GM12878 (cell line): ENCODE results near the gene MAML2. TPM values are rescaled to one million over a fixed set of nuclear protein-coding genes. Genes with fewer than 3 reads are reported as not detected.
A peak's percentile ranks its signal among the peaks of the same experiment; 100 is the strongest.

Source experiments
- BCL11A ChIP-seq: IDR thresholded peaks from 2 replicates; pipeline ENCODE4 v1.6.1; 2011; ENCODE audit warnings: low read depth, low read length
- CEBPB ChIP-seq, 2 experiments: fragments of 150-350 bp in 1 of 2; IDR thresholded peaks; 2 replicates each; pipeline ENCODE4 v1.6.1; 2012 to 2014; ENCODE audit warnings: low read depth in 2 of 2, low read length in 2 of 2, borderline replicate concordance in 1 of 2, inconsistent platforms in 1 of 2
- CREM ChIP-seq: IDR thresholded peaks from 2 replicates; pipeline ENCODE4 v1.6.1; 2014; ENCODE audit warnings: antibody characterized with exemption, low read depth
- ETV6 ChIP-seq, 2 experiments: fragments of 450-650 bp in 1 of 2; IDR thresholded peaks in 1 of 2; conservative IDR thresholded peaks in 1 of 2; 2 replicates each; pipeline ENCODE4 v1.6.1; 2014; ENCODE audit warnings: antibody characterized with exemption in 1 of 2, borderline replicate concordance in 1 of 2, low read depth in 1 of 2, mild to moderate bottlenecking in 1 of 2, moderate library complexity in 1 of 2
- GATAD2B ChIP-seq: fragments of 450-650 bp; conservative IDR thresholded peaks from 2 replicates; pipeline ENCODE4 v1.6.1; 2017; ENCODE audit warnings: low read depth, mild to moderate bottlenecking, moderate library complexity
- IKZF2 ChIP-seq, 2 experiments: fragments of 450-650 bp; IDR thresholded peaks; 2 replicates each; pipeline ENCODE4 v1.6.1; 2017; ENCODE audit warnings: mild to moderate bottlenecking in 2 of 2, moderate library complexity in 2 of 2
- JUNB ChIP-seq: IDR thresholded peaks from 2 replicates; pipeline ENCODE4 v1.6.1; 2016; ENCODE audit warnings: antibody characterized with exemption, mild to moderate bottlenecking
- MEF2B ChIP-seq: fragments of 450-650 bp; IDR thresholded peaks from 2 replicates; pipeline ENCODE4 v1.6.1; 2018; ENCODE audit warnings: mild to moderate bottlenecking, moderate library complexity; ENCODE audit not compliant: partially characterized antibody, poor library complexity, severe bottlenecking
- MTA3 ChIP-seq: IDR thresholded peaks from 2 replicates; pipeline ENCODE4 v1.6.1; 2012; ENCODE audit warnings: low read length, inconsistent platforms, borderline replicate concordance
- MYB ChIP-seq: fragments of 150-350 bp; IDR thresholded peaks from 2 replicates; pipeline ENCODE4 v1.6.1; 2014; ENCODE audit warnings: mild to moderate bottlenecking, low read depth, low read length, borderline replicate concordance
- PAX5 ChIP-seq: IDR thresholded peaks from 2 replicates; pipeline ENCODE4 v1.6.1; 2011; ENCODE audit warnings: low read depth, low read length, borderline replicate concordance
- POLR2A ChIP-seq: IDR thresholded peaks from 2 replicates; pipeline ENCODE4 v1.6.1; 2011; ENCODE audit warnings: low read depth, mild to moderate bottlenecking, low read length
- RAD21 ChIP-seq: IDR thresholded peaks from 2 replicates; pipeline ENCODE4 v1.6.1; 2011; ENCODE audit warnings: mild to moderate bottlenecking, low read depth, low read length, moderate library complexity; ENCODE audit not compliant: insufficient read depth
- TCF12 ChIP-seq: IDR thresholded peaks from 2 replicates; pipeline ENCODE4 v1.6.1; 2011; ENCODE audit warnings: low read depth, mild to moderate bottlenecking, low read length
- TCF3 ChIP-seq: IDR thresholded peaks from 2 replicates; pipeline ENCODE4 v1.6.1; 2012; ENCODE audit warnings: low read depth, mild to moderate bottlenecking, low read length, borderline replicate concordance; ENCODE audit not compliant: insufficient read depth
- ZBED1 ChIP-seq: IDR thresholded peaks from 2 replicates; pipeline ENCODE4 v1.6.1; 2016; ENCODE audit warnings: borderline replicate concordance
- ZNF24 ChIP-seq: fragments of 450-650 bp; IDR thresholded peaks from 2 replicates; pipeline ENCODE4 v1.6.1; 2017; ENCODE audit warnings: antibody characterized with exemption, mild to moderate bottlenecking
- polyA plus RNA-seq, 11 experiments: library from polyadenylated mRNA; depleted of rRNA in 4 of 11; unstranded in 6 of 11; stranded (reverse) in 5 of 11; fragments of >200 nt; fragmentation: Nextera tagmentation in 4 of 11; fragmentation: Illumina TruSeq in 1 of 11; extraction: Ambion mirVana in 4 of 11; extraction: Trizol in 1 of 11; gene quantifications; 1 replicate in 1 of 11; 2 replicates in 10 of 11; pipeline versions ENCODE4 v1.2.1 to v1.2.3, GENCODE V29; 2011 to 2016; ENCODE audit warnings: inconsistent platforms in 2 of 11, missing spikeins in 2 of 11, low read depth in 1 of 11
- total RNA-seq, 4 experiments: library from RNA; depleted of rRNA in 3 of 4; stranded (reverse); fragments of >200 nt in 3 of 4; fragmentation: Illumina TruSeq in 1 of 4; extraction: Trizol in 1 of 4; gene quantifications; 2 replicates each; pipeline versions ENCODE4 v1.2.1 to v1.2.3, GENCODE V29; 2013 to 2021
- TF ChIP-seq, protein P1 (sequence below): fragments of 450-650 bp; IDR thresholded peaks from 2 replicates; pipeline ENCODE4 v1.6.1; 2016; ENCODE audit warnings: mild to moderate bottlenecking
- TF ChIP-seq, protein P2 (sequence below): IDR thresholded peaks from 2 replicates; pipeline ENCODE4 v1.6.1; 2012; ENCODE audit warnings: low read length, inconsistent platforms
- TF ChIP-seq, protein P3 (sequence below): IDR thresholded peaks from 2 replicates; pipeline ENCODE4 v1.6.1; 2011; ENCODE audit warnings: low read depth, low read length, improper control_type of control experiment, borderline replicate concordance

MAML2 gene
- total and polyA plus RNA-seq, 10 of the 15 experiments (the other 5 are each of a cell fraction or from before 2014, with no cell fraction given): 2.5 to 15.1 (median 12.0) TPM

DNA sequence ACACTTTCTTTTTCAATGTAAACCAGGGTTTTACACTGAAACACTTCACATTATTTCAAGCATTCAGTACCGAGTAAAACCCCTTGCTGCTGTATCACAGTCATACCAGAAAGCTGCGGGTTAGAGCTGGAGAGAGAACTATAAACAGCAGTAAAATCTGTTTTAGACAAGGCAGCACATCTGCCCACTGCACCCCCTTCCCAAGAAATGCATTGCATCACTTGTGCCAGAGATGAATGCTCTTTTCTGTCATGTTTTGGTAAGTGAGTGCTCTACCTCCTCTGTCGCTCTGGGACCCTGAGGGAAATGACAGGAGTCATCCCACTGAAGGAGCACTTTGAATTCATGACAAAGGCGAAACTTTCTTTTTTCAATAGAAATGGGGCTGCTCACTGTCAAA is 107.2 kb downstream of the MAML2 start (continued):
- TF ChIP-seq TCF12 (peak; percentile 49; the same call in 1 of the 2 replicates), GATAD2B (no peak), MYB (no peak), ZBED1 (no peak), MTA3 (peak; percentile 63; the same call in 1 of the 2 replicates), BCL11A (0 out of 2 replicates have a peak, but pooled peaks have one; percentile 52), MEF2B (peak; percentile 20), ETV6 (conservative IDR thresholded peaks at IDR 0.05 in 1 of 2, IDR thresholded peaks at IDR 0.05 in 1 of 2; ENCODE audit: borderline replicate concordance in 1 of 2, low read depth in 1 of 2) (peak in 1 of 2 experiments; percentile 47; a peak in 1 of 4 replicates), JUNB (peak; percentile 86), CREM (peak; percentile 56), PAX5 (peak; percentile 37; the same call in 1 of the 2 replicates), ZNF24 (peak; percentile 85), CEBPB (IDR thresholded peaks at IDR 0.05; ENCODE audit: borderline replicate concordance in 1 of 2, low read depth in 2 of 2, low read length in 2 of 2) (peak; percentile 64 to 77; a peak in 1 of 4 replicates), TCF3 (0 out of 2 replicates have a peak, but pooled peaks have one; percentile 27), RAD21 (0 out of 2 replicates have a peak, but pooled peaks have one; percentile 9), IKZF2 (IDR thresholded peaks at IDR 0.05) (peak; percentile 33 to 46; a peak in 2 of 4 replicates), POLR2A (no peak)
- TF ChIP-seq, protein P1, sequence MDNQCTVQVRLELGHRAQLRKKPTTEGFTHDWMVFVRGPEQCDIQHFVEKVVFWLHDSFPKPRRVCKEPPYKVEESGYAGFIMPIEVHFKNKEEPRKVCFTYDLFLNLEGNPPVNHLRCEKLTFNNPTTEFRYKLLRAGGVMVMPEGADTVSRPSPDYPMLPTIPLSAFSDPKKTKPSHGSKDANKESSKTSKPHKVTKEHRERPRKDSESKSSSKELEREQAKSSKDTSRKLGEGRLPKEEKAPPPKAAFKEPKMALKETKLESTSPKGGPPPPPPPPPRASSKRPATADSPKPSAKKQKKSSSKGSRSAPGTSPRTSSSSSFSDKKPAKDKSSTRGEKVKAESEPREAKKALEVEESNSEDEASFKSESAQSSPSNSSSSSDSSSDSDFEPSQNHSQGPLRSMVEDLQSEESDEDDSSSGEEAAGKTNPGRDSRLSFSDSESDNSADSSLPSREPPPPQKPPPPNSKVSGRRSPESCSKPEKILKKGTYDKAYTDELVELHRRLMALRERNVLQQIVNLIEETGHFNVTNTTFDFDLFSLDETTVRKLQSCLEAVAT: no peak
- TF ChIP-seq, protein P2, sequence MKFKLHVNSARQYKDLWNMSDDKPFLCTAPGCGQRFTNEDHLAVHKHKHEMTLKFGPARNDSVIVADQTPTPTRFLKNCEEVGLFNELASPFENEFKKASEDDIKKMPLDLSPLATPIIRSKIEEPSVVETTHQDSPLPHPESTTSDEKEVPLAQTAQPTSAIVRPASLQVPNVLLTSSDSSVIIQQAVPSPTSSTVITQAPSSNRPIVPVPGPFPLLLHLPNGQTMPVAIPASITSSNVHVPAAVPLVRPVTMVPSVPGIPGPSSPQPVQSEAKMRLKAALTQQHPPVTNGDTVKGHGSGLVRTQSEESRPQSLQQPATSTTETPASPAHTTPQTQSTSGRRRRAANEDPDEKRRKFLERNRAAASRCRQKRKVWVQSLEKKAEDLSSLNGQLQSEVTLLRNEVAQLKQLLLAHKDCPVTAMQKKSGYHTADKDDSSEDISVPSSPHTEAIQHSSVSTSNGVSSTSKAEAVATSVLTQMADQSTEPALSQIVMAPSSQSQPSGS: peak; percentile 79
- TF ChIP-seq, protein P3, sequence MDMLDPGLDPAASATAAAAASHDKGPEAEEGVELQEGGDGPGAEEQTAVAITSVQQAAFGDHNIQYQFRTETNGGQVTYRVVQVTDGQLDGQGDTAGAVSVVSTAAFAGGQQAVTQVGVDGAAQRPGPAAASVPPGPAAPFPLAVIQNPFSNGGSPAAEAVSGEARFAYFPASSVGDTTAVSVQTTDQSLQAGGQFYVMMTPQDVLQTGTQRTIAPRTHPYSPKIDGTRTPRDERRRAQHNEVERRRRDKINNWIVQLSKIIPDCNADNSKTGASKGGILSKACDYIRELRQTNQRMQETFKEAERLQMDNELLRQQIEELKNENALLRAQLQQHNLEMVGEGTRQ: no peak
